K562 (cell line): ENCODE measurements around the gene MRPL10. TPM values are rescaled to one million over a fixed set of nuclear protein-coding genes. Genes with fewer than 3 reads are reported as not detected.
A peak's percentile ranks its signal among the peaks of the same experiment; 100 is the strongest.

Experiments used
- ATF7 ChIP-seq: fragments of 450-650 bp; IDR thresholded peaks from 2 replicates; pipeline ENCODE4 v1.7.1; 2014; ENCODE audit warnings: mild to moderate bottlenecking, moderate library complexity
- FOXJ3 ChIP-seq: sonication (generic); formaldehyde crosslinking; IDR thresholded peaks from 2 replicates; pipeline ENCODE4 v1.4.0; 2020; ENCODE audit warnings: mild to moderate bottlenecking, missing genetic modification reagents
- HNRNPLL ChIP-seq: fragments of 200-400 bp; formaldehyde crosslinking; IDR thresholded peaks from 2 replicates; pipeline ENCODE4 v1.6.1; 2017; ENCODE audit warnings: low read length, low read depth, mild to moderate bottlenecking; ENCODE audit not compliant: poor library complexity, severe bottlenecking
- MITF ChIP-seq: IDR thresholded peaks from 2 replicates; pipeline ENCODE4 v1.6.1; 2014; ENCODE audit warnings: antibody characterized with exemption
- PKNOX1 ChIP-seq: fragments of 450-650 bp; IDR thresholded peaks from 2 replicates; pipeline ENCODE4 v1.6.1; 2016
- PRDM10 ChIP-seq: fragments of 450-650 bp; IDR thresholded peaks from 2 replicates; pipeline ENCODE4 v1.6.1; 2018; ENCODE audit not compliant: partially characterized antibody
- SAFB2 ChIP-seq: fragments of 200-400 bp; formaldehyde crosslinking; IDR thresholded peaks from 2 replicates; pipeline ENCODE4 v1.6.1; 2018; ENCODE audit warnings: borderline replicate concordance, low read length, low read depth, moderate library complexity; ENCODE audit not compliant: severe bottlenecking
- TAF7 ChIP-seq: fragments of 450-650 bp; IDR thresholded peaks from 2 replicates; pipeline ENCODE4 v1.6.1; 2016; ENCODE audit warnings: missing genetic modification characterization, missing compliant biosample characterization
- TFAM ChIP-seq: fragments of 250-450 bp; sonication (Bioruptor Pico); conservative IDR thresholded peaks from 2 replicates; pipeline ENCODE4 v1.5.0; 2021; ENCODE audit warnings: mild to moderate bottlenecking, moderate library complexity
- ZNF280A ChIP-seq: fragments of 450-650 bp; IDR thresholded peaks from 2 replicates; pipeline ENCODE4 v1.6.1; 2018; ENCODE audit warnings: mild to moderate bottlenecking, low read depth; ENCODE audit not compliant: partially characterized antibody
- polyA plus RNA-seq, 8 experiments: library from polyadenylated mRNA; depleted of rRNA in 4 of 8; stranded (reverse) in 5 of 8; unstranded in 3 of 8; fragments of >200 nt; fragmentation: Nextera tagmentation in 2 of 8; fragmentation: Illumina TruSeq in 1 of 8; extraction: Ambion mirVana in 2 of 8; extraction: Trizol in 1 of 8; gene quantifications; 2 replicates each; pipeline versions ENCODE4 v1.2.1 to v1.2.3, GENCODE V29; 2011 to 2014; ENCODE audit warnings: inconsistent platforms in 1 of 8, missing spikeins in 1 of 8
- total RNA-seq, 7 experiments: library from RNA; depleted of rRNA in 6 of 7; stranded (reverse); fragments of >200 nt in 6 of 7; fragmentation: Illumina TruSeq in 2 of 7; extraction: Trizol in 2 of 7; gene quantifications; 2 replicates each; pipeline versions ENCODE4 v1.2.1 to v1.2.3, GENCODE V29; 2011 to 2021; ENCODE audit warnings: low replicate concordance in 1 of 7

Gene MRPL10
- total and polyA plus RNA-seq, 9 of the 15 experiments (the other 6 are each of a cell fraction or from before 2014, with no cell fraction given) = 27.8 to 105 (median 67.3) TPM

GRCh38 chr17:47844227-47844626 is 12.9 kb upstream of the MRPL10 start (continued):
- TF ChIP-seq ZNF280A (no peak), SAFB2 (no peak), HNRNPLL (no peak), TFAM (no peak), ATF7 (peak; percentile 56), TAF7 (tag) (no peak), MITF (no peak), FOXJ3 (CRISPR knock-in tag) (no peak), PKNOX1 (peak; percentile 91), PRDM10 (no peak)
- TF ChIP-seq, all 486 proteins: peak for 30
